Gastroesophageal sphincter (tissue), 4 donors: Measurements from ENCODE around the gene HPS3. TPM values are rescaled to one million over a fixed set of nuclear protein-coding genes. Genes with fewer than 3 reads are reported as not detected.
"Not testable (repeated sequence)": the region's sequence is repeated elsewhere in the genome, so short reads cannot be mapped to it uniquely, and the experiment has no call there.

ENCODE experiments used
- ATAC-seq: fragments of 150-250 bp; one replicate; pipeline ENCODE4 v1.9.1; 2016; ENCODE audit warnings: mild to moderate bottlenecking, moderate library complexity
- H3K27ac ChIP-seq, 4 donors: fragments of 200-600 bp; sonication (generic) in 3 of 4; 1 replicate in 3 of 4; 2 replicates in 1 of 4; pipeline ENCODE4 v1.5.1; 2016 to 2019
- H3K27me3 ChIP-seq: fragments of 200-600 bp; sonication (generic); one replicate; pipeline ENCODE4 v1.5.1; 2019
- H3K36me3 ChIP-seq, 2 donors: fragments of 200-600 bp; sonication (generic); one replicate each; pipeline ENCODE4 v1.5.1; 2019; ENCODE audit warnings: control low read depth in 1 of 2
- H3K4me1 ChIP-seq, 3 donors: fragments of 200-600 bp; sonication (generic); 1 replicate in 2 of 3; 2 replicates in 1 of 3; pipeline ENCODE4 v1.5.1; 2016 to 2019; ENCODE audit warnings: control low read depth in 2 of 3
- H3K4me3 ChIP-seq, 2 donors: fragments of 200-600 bp; sonication (generic); one replicate each; pipeline ENCODE4 v1.5.1; 2019; ENCODE audit warnings: mild to moderate bottlenecking in 1 of 2, moderate library complexity in 1 of 2
- H3K9me3 ChIP-seq, 3 donors: fragments of 200-600 bp; sonication (generic); one replicate each; pipeline ENCODE4 v1.5.1; 2017 to 2019; ENCODE audit warnings: control low read depth in 2 of 3
- EP300 ChIP-seq: sonication (generic); formaldehyde crosslinking; IDR thresholded peaks from one replicate; pipeline ENCODE4 v1.6.1; 2017; ENCODE audit warnings: antibody characterized with exemption, mild to moderate bottlenecking
- POLR2A ChIP-seq, 2 donors: fragments of 450-650 bp; IDR thresholded peaks; one replicate each; pipeline ENCODE4 v1.6.1; 2017; ENCODE audit warnings: antibody characterized with exemption in 2 of 2, mild to moderate bottlenecking in 2 of 2, moderate library complexity in 1 of 2
- POLR2AphosphoS5 ChIP-seq: sonication (generic); formaldehyde crosslinking; IDR thresholded peaks from one replicate; pipeline ENCODE4 v1.6.1; 2017; ENCODE audit warnings: antibody characterized with exemption
- WGBS, 2 donors: methylation state at CpG; one replicate each; pipeline ENCODE4 v1.1.5; 2018; ENCODE audit warnings: low coverage in 1 of 2; 5-methylcytosine and 5-hydroxymethylcytosine counted together
- small RNA-seq, 4 donors: library from RNA; depleted of rRNA; stranded (forward); fragments of <200 nt; gene quantifications; one replicate each; pipeline ENCODE3, GENCODE V24; 2016
- total RNA-seq, 4 donors: library from RNA; depleted of rRNA; stranded (reverse); fragments of >200 nt; gene quantifications; one replicate each; pipeline ENCODE4 v1.1.0, GENCODE V29; 2016
- TF ChIP-seq, protein P1 (sequence below), 4 experiments: fragments of 200-600 bp in 2 of 4; fragments of 450-650 bp in 2 of 4; sonication (generic) in 1 of 4; IDR thresholded peaks; one replicate each; pipeline ENCODE4 v1.5.1; 2017 to 2019; ENCODE audit warnings: antibody characterized with exemption in 4 of 4, mild to moderate bottlenecking in 2 of 4, moderate library complexity in 2 of 4

The HPS3 gene
- total RNA-seq, 4 donors from 2014 or later, result 13.7 to 18.3 (median 14.7) TPM

- no peaks in the 10 kb centered on the region for H3K9me3 ChIP-seq
- H3K27me3 ChIP-seq, result no peaks in the 10 kb centered on the region
- TF ChIP-seq EP300 (no peak), POLR2A (IDR thresholded peaks at IDR 0.05) (no peak), POLR2AphosphoS5 (no peak)
- TF ChIP-seq, protein P1, sequence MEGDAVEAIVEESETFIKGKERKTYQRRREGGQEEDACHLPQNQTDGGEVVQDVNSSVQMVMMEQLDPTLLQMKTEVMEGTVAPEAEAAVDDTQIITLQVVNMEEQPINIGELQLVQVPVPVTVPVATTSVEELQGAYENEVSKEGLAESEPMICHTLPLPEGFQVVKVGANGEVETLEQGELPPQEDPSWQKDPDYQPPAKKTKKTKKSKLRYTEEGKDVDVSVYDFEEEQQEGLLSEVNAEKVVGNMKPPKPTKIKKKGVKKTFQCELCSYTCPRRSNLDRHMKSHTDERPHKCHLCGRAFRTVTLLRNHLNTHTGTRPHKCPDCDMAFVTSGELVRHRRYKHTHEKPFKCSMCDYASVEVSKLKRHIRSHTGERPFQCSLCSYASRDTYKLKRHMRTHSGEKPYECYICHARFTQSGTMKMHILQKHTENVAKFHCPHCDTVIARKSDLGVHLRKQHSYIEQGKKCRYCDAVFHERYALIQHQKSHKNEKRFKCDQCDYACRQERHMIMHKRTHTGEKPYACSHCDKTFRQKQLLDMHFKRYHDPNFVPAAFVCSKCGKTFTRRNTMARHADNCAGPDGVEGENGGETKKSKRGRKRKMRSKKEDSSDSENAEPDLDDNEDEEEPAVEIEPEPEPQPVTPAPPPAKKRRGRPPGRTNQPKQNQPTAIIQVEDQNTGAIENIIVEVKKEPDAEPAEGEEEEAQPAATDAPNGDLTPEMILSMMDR (IDR thresholded peaks at IDR 0.05), result no peak
- no peak overlapping the region for H3K27ac ChIP-seq
- ATAC-seq, result no peak
- no peaks in the 10 kb centered on the region for H3K36me3 ChIP-seq
- H3K4me3 ChIP-seq, result no peak overlapping the region
- peaks cover 0 to 3% (median 0%) of the 10 kb centered on the region in 3 donors for H3K4me1 ChIP-seq
- WGBS, 2 donors, result 87 to 92% methylated on average over 5 of the region's 5 CpGs
Observed at GRCh38 chr3:149217347-149217746, 87.9 kb downstream of the HPS3 start.

- H3K4me3 ChIP-seq, ATAC-seq, H3K36me3 ChIP-seq, H3K4me1 ChIP-seq, H3K27me3 ChIP-seq, H3K27ac ChIP-seq, H3K9me3 ChIP-seq: not testable (repeated sequence)
- WGBS, 2 donors, result 86% methylated on average over 1 of the region's 1 CpG; no CpG with 5 or more reads in 1 of the 2 donors
Observed at GRCh38 chr3:149219380-149220121, 90.1 kb downstream of the HPS3 start.

DNA sequence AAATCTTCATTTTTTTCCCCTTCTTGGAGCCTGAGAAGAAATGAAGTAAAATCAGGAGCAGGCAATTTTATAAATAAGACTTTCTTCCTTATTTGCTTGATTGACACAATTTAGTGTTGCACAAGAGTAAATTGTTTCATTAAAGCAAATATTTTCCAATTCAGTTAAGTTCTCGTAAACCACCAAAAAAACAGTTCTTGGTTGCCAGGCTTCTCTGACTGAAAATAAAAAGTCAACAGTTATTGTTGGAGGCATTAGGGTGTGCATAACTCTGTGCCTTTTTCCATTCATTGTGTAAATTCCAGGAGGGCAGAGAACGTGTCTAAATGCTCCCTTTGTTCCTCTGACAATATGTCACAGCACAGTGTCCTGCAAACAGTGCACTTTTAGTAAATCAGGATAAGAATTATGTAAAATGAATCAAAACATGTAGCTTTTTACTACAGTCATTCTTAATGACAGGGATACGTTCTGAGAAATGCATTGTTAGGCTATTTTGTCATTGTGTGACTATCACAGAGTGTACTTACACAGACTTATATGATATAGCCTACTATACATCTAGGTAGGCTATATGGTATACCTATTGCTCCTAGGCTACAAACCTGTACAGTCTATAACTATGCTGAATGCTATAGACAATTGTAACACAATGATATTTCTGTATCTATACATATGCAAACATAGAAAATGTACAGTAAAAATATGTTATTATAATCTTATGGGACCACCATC is 92.5 kb downstream of the HPS3 start, which contains the start of gene CP:
Gene CP (minus strand): TSS at position 47 of the 735 bp plus-strand sequence. CDS start 37 bp downstream, at position 10.
- no peak for ATAC-seq
- Histone ChIP-seq H3K36me3 (no peaks in the 10 kb centered on the region), H3K4me3 (no peak within 1 kb of the TSS), H3K27me3 (no peaks in the 10 kb centered on the region), H3K4me1 (peaks cover 0 to 15% (median 0%) of the 10 kb centered on the region in 3 donors), H3K9me3 (no peaks in the 10 kb centered on the region), H3K27ac (no peak within 1 kb of the TSS)
- WGBS, 2 donors, result 35 to 43% methylated on average over 3 of the region's 3 CpGs
- no peak for TF ChIP-seq EP300
- TF ChIP-seq POLR2A (IDR thresholded peaks at IDR 0.05), result no peak
- no peak for TF ChIP-seq POLR2AphosphoS5
- TF ChIP-seq, protein P1 (IDR thresholded peaks at IDR 0.05), result no peak

Small RNA genes within 50 kb of the gene (small RNA-seq; reads per million reads assigned to genes)
- 0 reads per million in 4 donors for gene RF00019

Other genes with a start within 250 kb of the HPS3 start
- 100 to 1,000 TPM; 117 to 883 (median 126) TPM for gene GYG1, start 138.1 kb upstream of the HPS3 start, total RNA-seq
- 10 to 100 TPM; 18.3 to 28.2 (median 23.0) TPM for gene HLTF, start 43.1 kb upstream of the HPS3 start, total RNA-seq
- gene CP, start 92.2 kb downstream of the HPS3 start, total RNA-seq, result 10 to 100 TPM in 2 of 4 donors, 1 to 10 TPM in 2; 2.3 to 44.8 (median 12.5) TPM
- 10 to 100 TPM in 1 of 4 donors, 1 to 10 TPM in 3; 1.7 to 10.2 (median 7.1) TPM for gene TM4SF18, start 204.0 kb downstream of the HPS3 start, total RNA-seq
- 100 to 1,000 TPM in 1 of 4 donors, 10 to 100 TPM in 3; 20.9 to 128 (median 71.9) TPM for gene TM4SF1, start 248.0 kb downstream of the HPS3 start, total RNA-seq